ENCODE data around the gene YARS1.
"Not testable (repeated sequence)": the region's sequence is repeated elsewhere in the genome, so short reads cannot be mapped to it uniquely, and the experiment has no call there.

- not testable (repeated sequence) for TF ChIP-seq EP300 (IDR thresholded peaks at IDR 0.05; ENCODE audit: low read depth); POLR2A (IDR thresholded peaks at IDR 0.05)
These were observed 12.7 kb downstream of the YARS1 start for GRCh38 chr1:32804460-32804859.

Measured in transverse colon (tissue), 1 donor.